ENCODE data around the gene SLIT2. TPM values are rescaled to one million over a fixed set of nuclear protein-coding genes. Genes with fewer than 3 reads are reported as not detected.

The SLIT2 gene
- total RNA-seq, 4 donors from 2014 or later = 0.97 to 4.2 (median 3.8) TPM

GRCh38 chr4:20237894-20238537 lies 13.7 kb upstream of the SLIT2 start:
- DNase-seq (ENCODE audit: low spot score in 2 of 2) = no peak
- H3K4me3 ChIP-seq (ENCODE audit: low read depth, poor library complexity, severe bottlenecking) = no peak overlapping the region
- intact Hi-C loops (cut with DNase I; ENCODE audit: low total_unique reads) = no loop called here
- TF ChIP-seq CTCF (IDR thresholded peaks at IDR 0.05) (no peak), POLR2A (IDR thresholded peaks at IDR 0.05) (no peak)
- 71 to 83% methylated on average over 3 of the region's 3 CpGs for WGBS, 2 donors

GRCh38 chr4:20248155-20248558 lies 3.5 kb upstream of the SLIT2 start:
- DNase-seq (ENCODE audit: low spot score in 2 of 2) = peak in 1 of 2 donors; percentile 21
- 6 to 17% methylated on average over 3 of the region's 3 CpGs for WGBS, 2 donors
- intact Hi-C loops (cut with DNase I; ENCODE audit: low total_unique reads) = no loop called here
- TF ChIP-seq CTCF (IDR thresholded peaks at IDR 0.05) (no peak), POLR2A (IDR thresholded peaks at IDR 0.05) (no peak)
- H3K4me3 ChIP-seq (ENCODE audit: low read depth, poor library complexity, severe bottlenecking) = no peak overlapping the region

- intact Hi-C loops (cut with DNase I; ENCODE audit: low total_unique reads) = no loop called here
- DNase-seq (ENCODE audit: low spot score in 2 of 2) = no peak
- no peak for TF ChIP-seq POLR2A (IDR thresholded peaks at IDR 0.05)
- TF ChIP-seq CTCF (IDR thresholded peaks at IDR 0.05) = no peak
- H3K4me3 ChIP-seq (ENCODE audit: low read depth, poor library complexity, severe bottlenecking) = no peak overlapping the region
- 31 to 40% methylated on average over 2 of the region's 2 CpGs for WGBS, 2 donors
Observed at GRCh38 chr4:20249333-20249732, 2.4 kb upstream of the SLIT2 start.

GRCh38 chr4:20251031-20251795 lies 492 bp upstream of the SLIT2 start:
- H3K4me3 ChIP-seq (ENCODE audit: low read depth, poor library complexity, severe bottlenecking) = peak overlapping the region; percentile 39
- WGBS, 2 donors = 3 to 7% methylated on average over 17 to 28 of the region's 35 CpGs
- intact Hi-C loops (cut with DNase I; ENCODE audit: low total_unique reads) = no loop called here
- no peak for TF ChIP-seq POLR2A (IDR thresholded peaks at IDR 0.05)
- no peak for TF ChIP-seq CTCF (IDR thresholded peaks at IDR 0.05)
- DNase-seq (ENCODE audit: low spot score in 2 of 2) = no peak

GRCh38 chr4:20252656-20253282 lies 1.1 kb downstream of the SLIT2 start:
- TF ChIP-seq CTCF (IDR thresholded peaks at IDR 0.05) (no peak), POLR2A (IDR thresholded peaks at IDR 0.05) (no peak)
- DNase-seq (ENCODE audit: low spot score in 2 of 2) = peak; percentile 21 to 87
- intact Hi-C loops (cut with DNase I; ENCODE audit: low total_unique reads) = no loop called here
- 0 to 1% methylated on average over 26 to 41 of the region's 55 CpGs for WGBS, 2 donors
- H3K4me3 ChIP-seq (ENCODE audit: low read depth, poor library complexity, severe bottlenecking) = peak overlapping the region; percentile 39

All from lower leg skin (tissue), 4 donors.